Urinary bladder (tissue), 4 donors: ENCODE measurements around the gene IL13. TPM values are rescaled to one million over a fixed set of nuclear protein-coding genes. Genes with fewer than 3 reads are reported as not detected.

ENCODE experiments used
- DNase-seq: peaks from one replicate; pipeline ENCODE4 v3.0.0-alpha.2; 2015; ENCODE audit errors: extremely low spot score
- H3K27ac ChIP-seq: one replicate; pipeline ENCODE4 v1.5.1; 2013; ENCODE audit warnings: low read depth, mild to moderate bottlenecking, moderate library complexity
- H3K36me3 ChIP-seq: one replicate; pipeline ENCODE4 v1.6.1; 2013; ENCODE audit warnings: mild to moderate bottlenecking, moderate library complexity; ENCODE audit not compliant: insufficient read depth
- H3K4me1 ChIP-seq: one replicate; pipeline ENCODE4 v1.6.1; 2013; ENCODE audit warnings: mild to moderate bottlenecking, moderate library complexity; ENCODE audit not compliant: insufficient read depth
- H3K4me3 ChIP-seq: one replicate; pipeline ENCODE4 v1.5.1; 2013; ENCODE audit warnings: low read depth, low read length
- WGBS: extraction: QIAGEN DNeasy Blood & Tissue Kit; methylation state at CpG from one replicate; pipeline ENCODE4 v1.1.7; 2013; 5-methylcytosine and 5-hydroxymethylcytosine counted together
- polyA plus RNA-seq: library from polyadenylated mRNA; stranded (reverse); fragments of 200-250 nt; gene quantifications from one replicate; pipeline ENCODE4 v1.2.3, GENCODE V29; 2013
- total RNA-seq: library from RNA; depleted of rRNA; stranded (reverse); fragments of >200 nt; gene quantifications from one replicate; pipeline ENCODE4 v1.2.3, GENCODE V29; 2014
- donor health status: healthy with polysubstance abuse.
- donor health status: healthy.

Gene IL13
- total and polyA plus RNA-seq, 2 donors = not detected

DNA sequence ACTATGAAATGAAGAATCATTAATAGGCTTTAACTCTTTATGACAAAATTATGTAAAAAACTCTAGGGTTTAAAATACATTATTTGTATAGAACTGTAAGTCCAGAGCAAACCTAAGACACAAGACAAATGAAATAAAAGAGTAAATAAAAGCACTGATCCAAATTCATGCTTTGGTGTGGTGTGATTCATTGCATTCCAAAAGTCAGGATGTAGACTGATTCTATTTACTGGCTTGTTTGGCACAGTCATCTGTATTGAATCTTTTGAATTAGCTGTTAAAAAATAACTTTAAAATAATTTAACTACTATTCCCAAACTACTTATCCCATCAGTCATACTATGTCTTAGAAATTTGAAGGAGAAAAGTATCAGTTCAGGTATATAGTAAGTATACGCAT lies 46.9 kb downstream of the IL13 start:
- no peak for DNase-seq
- Histone ChIP-seq H3K4me1 (no peaks in the 10 kb centered on the region), H3K4me3 (no peak overlapping the region), H3K27ac (no peak overlapping the region), H3K36me3 (peaks cover 1% of the 10 kb centered on the region)
- WGBS = 96% methylated on average over 1 of the region's 1 CpG

DNA sequence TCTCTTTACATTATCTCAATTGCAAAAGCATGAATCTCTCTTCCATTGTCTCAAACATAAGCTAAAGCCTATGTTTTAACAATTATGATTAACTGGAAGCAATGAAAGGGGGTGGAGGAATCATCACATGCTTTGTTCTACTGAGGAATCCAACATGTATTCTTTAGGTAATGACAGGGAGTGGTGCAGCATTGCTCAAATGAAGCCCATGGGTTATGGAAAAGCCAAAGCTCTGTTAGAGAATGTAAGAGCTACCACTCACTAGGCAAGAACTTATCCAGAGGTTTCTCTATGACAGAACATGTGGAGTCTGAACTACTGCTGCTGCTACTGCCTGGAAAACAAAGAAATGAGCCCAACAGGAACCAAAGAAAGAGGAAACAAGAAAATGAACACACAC lies 50.7 kb downstream of the IL13 start:
- Histone ChIP-seq H3K36me3 (no peaks in the 10 kb centered on the region), H3K27ac (no peak overlapping the region)

More for the DNA sequence above, 50.7 kb downstream of the IL13 start:
- Histone ChIP-seq H3K4me3 (no peak overlapping the region), H3K4me1 (no peaks in the 10 kb centered on the region)
- no peak for DNase-seq

Other genes starting within 250 kb of the IL13 start
- 16.4 TPM for gene IRF1, start 167.4 kb upstream of the IL13 start, total RNA-seq
- 26.0 TPM for gene IRF1, start 167.4 kb upstream of the IL13 start, polyA plus RNA-seq
- not detected for gene IL5, start 114.7 kb upstream of the IL13 start, total RNA-seq
- gene IL5, start 114.7 kb upstream of the IL13 start, polyA plus RNA-seq = not detected
- 75.0 TPM for gene RAD50, start 101.2 kb upstream of the IL13 start, total RNA-seq
- gene RAD50, start 101.2 kb upstream of the IL13 start, polyA plus RNA-seq = 13.4 TPM
- gene IL4, start 15.8 kb downstream of the IL13 start, total RNA-seq = not detected
- gene IL4, start 15.8 kb downstream of the IL13 start, polyA plus RNA-seq = not detected
- gene KIF3A, start 79.4 kb downstream of the IL13 start, total RNA-seq = 17.6 TPM
- gene KIF3A, start 79.4 kb downstream of the IL13 start, polyA plus RNA-seq = 3.4 TPM
- 1.9 TPM for gene CCNI2, start 89.3 kb downstream of the IL13 start, total RNA-seq
- gene CCNI2, start 89.3 kb downstream of the IL13 start, polyA plus RNA-seq = 1.4 TPM
- 64.8 TPM for gene SEPTIN8, start 119.1 kb downstream of the IL13 start, total RNA-seq
- gene SEPTIN8, start 119.1 kb downstream of the IL13 start, polyA plus RNA-seq = 28.3 TPM
- gene SOWAHA, start 155.1 kb downstream of the IL13 start, total RNA-seq = 0.48 TPM
- 0.65 TPM for gene SOWAHA, start 155.1 kb downstream of the IL13 start, polyA plus RNA-seq
- 7.2 TPM for gene SHROOM1, start 172.5 kb downstream of the IL13 start, total RNA-seq
- 48.3 TPM for gene SHROOM1, start 172.5 kb downstream of the IL13 start, polyA plus RNA-seq
- gene GDF9, start 208.3 kb downstream of the IL13 start, total RNA-seq = 0.26 TPM
- 0.65 TPM for gene GDF9, start 208.3 kb downstream of the IL13 start, polyA plus RNA-seq
- 85.7 TPM for gene UQCRQ, start 208.5 kb downstream of the IL13 start, total RNA-seq
- 257 TPM for gene UQCRQ, start 208.5 kb downstream of the IL13 start, polyA plus RNA-seq
- gene LEAP2, start 215.5 kb downstream of the IL13 start, total RNA-seq = 3.0 TPM
- gene LEAP2, start 215.5 kb downstream of the IL13 start, polyA plus RNA-seq = 5.6 TPM